Mesenchymal stem cell (in vitro differentiated cells and primary cell): ENCODE measurements around the gene HSP90AA1.
A peak's percentile ranks its signal among the peaks of the same experiment; 100 is the strongest.

Experiments used
- DNase-seq: peaks from one replicate; pipeline ENCODE4 v3.0.0-alpha.2; 2013
- H2AFZ ChIP-seq: one replicate; pipeline ENCODE4 v1.6.1; 2013; ENCODE audit warnings: low read depth, mild to moderate bottlenecking, control low read depth, inconsistent platforms, low read length, moderate library complexity
- H2AK5ac ChIP-seq: 2 replicates; pipeline ENCODE4 v1.6.1; 2013; ENCODE audit warnings: low read length, moderate library complexity, mild to moderate bottlenecking, inconsistent platforms; ENCODE audit not compliant: severe bottlenecking
- H2BK120ac ChIP-seq: one replicate; pipeline ENCODE4 v1.6.1; 2013; ENCODE audit warnings: low read depth, mild to moderate bottlenecking, inconsistent platforms, low read length, moderate library complexity
- H2BK12ac ChIP-seq, 2 experiments: one replicate each; pipeline ENCODE4 v1.6.1; 2013; ENCODE audit warnings: inconsistent platforms in 2 of 2, low read length in 2 of 2, mild to moderate bottlenecking in 2 of 2, moderate library complexity in 2 of 2, control low read depth in 1 of 2
- H2BK15ac ChIP-seq: one replicate; pipeline ENCODE4 v1.6.1; 2013; ENCODE audit warnings: mild to moderate bottlenecking, low read depth, inconsistent platforms; ENCODE audit not compliant: poor library complexity, severe bottlenecking
- H2BK5ac ChIP-seq: 2 replicates; pipeline ENCODE4 v1.6.1; 2013; ENCODE audit warnings: low read depth, mild to moderate bottlenecking, low read length, control low read depth, inconsistent platforms; ENCODE audit not compliant: poor library complexity, severe bottlenecking
- H3K14ac ChIP-seq, 2 experiments: one replicate each; pipeline ENCODE4 v1.6.1; 2013; ENCODE audit warnings: inconsistent platforms in 2 of 2, low read length in 2 of 2, control low read depth in 1 of 2, mild to moderate bottlenecking in 1 of 2, moderate library complexity in 1 of 2
- H3K18ac ChIP-seq, 2 experiments: one replicate each; pipeline ENCODE4 v1.6.1; 2013; ENCODE audit warnings: inconsistent platforms in 2 of 2, low read length in 2 of 2, control low read depth in 1 of 2, low read depth in 1 of 2, mild to moderate bottlenecking in 1 of 2
- H3K23ac ChIP-seq, 2 experiments: one replicate each; pipeline ENCODE4 v1.6.1; 2013; ENCODE audit warnings: inconsistent platforms in 2 of 2, low read length in 2 of 2, mild to moderate bottlenecking in 2 of 2, moderate library complexity in 2 of 2, control low read depth in 1 of 2
- H3K27ac ChIP-seq: 2 replicates; pipeline ENCODE4 v1.5.1; 2013; ENCODE audit warnings: mild to moderate bottlenecking, moderate library complexity, low read length, control low read depth, inconsistent platforms; ENCODE audit not compliant: poor library complexity, severe bottlenecking
- H3K27me3 ChIP-seq, 2 experiments: 2 replicates each; pipeline versions ENCODE4 v1.6.1 to v1.7.0; 2013; ENCODE audit warnings: low read length in 2 of 2, mild to moderate bottlenecking in 2 of 2, moderate library complexity in 2 of 2, control low read depth in 1 of 2, inconsistent platforms in 1 of 2; ENCODE audit not compliant: control insufficient read depth in 1 of 2, insufficient read depth in 1 of 2
- H3K36me3 ChIP-seq, 2 experiments: 2 replicates each; pipeline versions ENCODE4 v1.6.1 to v1.7.0; 2013; ENCODE audit warnings: low read length in 2 of 2, control low read depth in 1 of 2, inconsistent platforms in 1 of 2, low read depth in 1 of 2, mild to moderate bottlenecking in 1 of 2; ENCODE audit not compliant: insufficient read depth in 2 of 2, control insufficient read depth in 1 of 2
- H3K4ac ChIP-seq, 2 experiments: one replicate each; pipeline ENCODE4 v1.6.1; 2013; ENCODE audit warnings: inconsistent platforms in 2 of 2, low read length in 2 of 2, mild to moderate bottlenecking in 2 of 2, moderate library complexity in 2 of 2, control low read depth in 1 of 2, low read depth in 1 of 2
- H3K4me1 ChIP-seq: 2 replicates; pipeline ENCODE4 v1.6.1; 2013; ENCODE audit warnings: low read depth, low read length, control low read depth; ENCODE audit not compliant: control insufficient read depth, insufficient read depth
- H3K4me2 ChIP-seq: 2 replicates; pipeline ENCODE4 v1.6.1; 2013; ENCODE audit warnings: low read length, mild to moderate bottlenecking, inconsistent platforms; ENCODE audit not compliant: poor library complexity, severe bottlenecking
- H3K4me3 ChIP-seq, 2 experiments: 2 replicates each; pipeline versions ENCODE4 v1.5.1 to v1.7.0; 2013; ENCODE audit warnings: low read length in 2 of 2, mild to moderate bottlenecking in 2 of 2, control low read depth in 1 of 2, low read depth in 1 of 2; ENCODE audit not compliant: insufficient read depth in 1 of 2
- H3K79me1 ChIP-seq: replicated peaks from 2 replicates; pipeline ENCODE4 v1.6.1; 2013; ENCODE audit warnings: mild to moderate bottlenecking, control low read depth, low read length, inconsistent platforms; ENCODE audit not compliant: poor library complexity, severe bottlenecking
- H3K9ac ChIP-seq: 2 replicates; pipeline ENCODE4 v1.7.0; 2013; ENCODE audit warnings: mild to moderate bottlenecking, low read length, moderate library complexity
- H3K9me3 ChIP-seq: 2 replicates; pipeline ENCODE4 v1.7.0; 2013; ENCODE audit warnings: mild to moderate bottlenecking, low read length; ENCODE audit not compliant: control insufficient read depth
- H4K8ac ChIP-seq: one replicate; pipeline ENCODE4 v1.6.1; 2013; ENCODE audit warnings: inconsistent platforms, mild to moderate bottlenecking, low read length, moderate library complexity
- H4K91ac ChIP-seq: one replicate; pipeline ENCODE4 v1.6.1; 2013; ENCODE audit warnings: mild to moderate bottlenecking, low read length, inconsistent platforms
- WGBS: methylation state at CpG from one replicate; pipeline ENCODE4 v1.1.7; 2013; ENCODE audit warnings: mixed read lengths; 5-methylcytosine and 5-hydroxymethylcytosine counted together

The HSP90AA1 gene

DNA sequence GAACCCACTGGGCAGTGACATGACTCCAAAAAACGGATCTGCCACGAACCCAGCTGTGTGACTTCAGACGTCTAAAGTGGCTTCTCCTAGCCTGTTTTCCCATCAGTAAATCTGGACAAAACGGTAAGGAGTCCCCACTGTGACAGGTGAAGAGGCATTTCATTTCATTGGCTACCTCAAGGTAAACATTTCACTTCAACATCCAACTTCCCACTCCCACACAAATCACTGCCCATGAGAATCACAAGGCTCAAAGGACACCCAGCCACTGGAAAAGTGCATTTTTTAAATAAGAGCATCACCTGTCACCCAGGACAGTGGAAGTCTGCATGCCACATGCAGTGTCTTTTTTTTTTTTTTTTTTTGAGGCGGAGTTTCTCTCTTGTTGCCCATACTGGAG lies 27.9 kb downstream of the HSP90AA1 start:
- Histone ChIP-seq H2AFZ (no peak overlapping the region), H3K4ac (no peak overlapping the region), H2BK5ac (no peak overlapping the region), H3K79me1 (peaks cover 2% of the 10 kb centered on the region), H2BK15ac (no peak overlapping the region), H4K8ac (no peak overlapping the region), H3K14ac (no peak overlapping the region), H3K18ac (no peak overlapping the region), H3K4me2 (no peak overlapping the region), H4K91ac (no peak overlapping the region), H3K27me3 (no peaks in the 10 kb centered on the region), H2BK12ac (no peak overlapping the region), H3K36me3 (peaks cover 12 to 23% of the 10 kb centered on the region in 2 experiments), H3K9ac (no peak overlapping the region), H3K9me3 (no peaks in the 10 kb centered on the region), H3K23ac (no peak overlapping the region), H3K27ac (no peak overlapping the region), H3K4me1 (peaks cover 19% of the 10 kb centered on the region), H2AK5ac (no peak overlapping the region), H3K4me3 (no peak overlapping the region), H2BK120ac (no peak overlapping the region)
- WGBS, result 80% methylated on average over 4 of the region's 5 CpGs
- DNase-seq, result no peak

DNA sequence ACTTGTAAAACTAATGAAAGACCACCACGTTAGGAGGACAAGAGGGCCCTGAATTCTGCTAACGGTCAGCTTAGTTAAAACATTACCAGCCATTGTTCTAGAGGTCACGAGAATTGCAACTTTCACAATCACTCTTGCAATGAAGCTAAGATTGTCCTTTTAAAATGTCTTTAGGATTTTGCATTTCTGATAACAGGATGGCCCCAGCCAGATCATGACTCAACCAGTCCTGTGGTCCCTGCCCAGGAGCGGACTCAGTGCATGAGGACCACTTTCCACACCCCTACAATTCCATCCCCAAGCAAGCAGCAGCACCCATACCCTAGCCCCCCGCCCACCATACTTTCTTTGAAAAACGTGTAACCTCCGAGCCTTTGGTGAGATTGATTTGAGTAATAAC lies 28.7 kb downstream of the HSP90AA1 start:
- no peak overlapping the region for H3K4me2 ChIP-seq
- no peak overlapping the region for H2AFZ ChIP-seq
- H3K36me3 ChIP-seq, result peaks cover 15 to 30% of the 10 kb centered on the region in 2 experiments
- H4K8ac ChIP-seq, result no peak overlapping the region
- no peak overlapping the region for H3K18ac ChIP-seq
- no peak overlapping the region for H3K4ac ChIP-seq
- no peak overlapping the region for H2BK120ac ChIP-seq
- no peak overlapping the region for H4K91ac ChIP-seq
- H3K4me1 ChIP-seq, result peaks cover 15% of the 10 kb centered on the region
- peak overlapping the region; percentile 43 for H3K9ac ChIP-seq
- no peak overlapping the region for H2AK5ac ChIP-seq
- H3K27ac ChIP-seq, result no peak overlapping the region
- no peak overlapping the region for H2BK12ac ChIP-seq
- 91% methylated on average over 6 of the region's 7 CpGs for WGBS
- H3K23ac ChIP-seq, result peak overlapping the region in 1 of 2 experiments; percentile 87
- no peak overlapping the region for H2BK5ac ChIP-seq
- H3K14ac ChIP-seq, result no peak overlapping the region
- no peak for DNase-seq
- H3K79me1 ChIP-seq, result peaks cover 3% of the 10 kb centered on the region
- H3K9me3 ChIP-seq, result no peaks in the 10 kb centered on the region
- no peaks in the 10 kb centered on the region for H3K27me3 ChIP-seq
- no peak overlapping the region for H2BK15ac ChIP-seq
- H3K4me3 ChIP-seq, result no peak overlapping the region

DNA sequence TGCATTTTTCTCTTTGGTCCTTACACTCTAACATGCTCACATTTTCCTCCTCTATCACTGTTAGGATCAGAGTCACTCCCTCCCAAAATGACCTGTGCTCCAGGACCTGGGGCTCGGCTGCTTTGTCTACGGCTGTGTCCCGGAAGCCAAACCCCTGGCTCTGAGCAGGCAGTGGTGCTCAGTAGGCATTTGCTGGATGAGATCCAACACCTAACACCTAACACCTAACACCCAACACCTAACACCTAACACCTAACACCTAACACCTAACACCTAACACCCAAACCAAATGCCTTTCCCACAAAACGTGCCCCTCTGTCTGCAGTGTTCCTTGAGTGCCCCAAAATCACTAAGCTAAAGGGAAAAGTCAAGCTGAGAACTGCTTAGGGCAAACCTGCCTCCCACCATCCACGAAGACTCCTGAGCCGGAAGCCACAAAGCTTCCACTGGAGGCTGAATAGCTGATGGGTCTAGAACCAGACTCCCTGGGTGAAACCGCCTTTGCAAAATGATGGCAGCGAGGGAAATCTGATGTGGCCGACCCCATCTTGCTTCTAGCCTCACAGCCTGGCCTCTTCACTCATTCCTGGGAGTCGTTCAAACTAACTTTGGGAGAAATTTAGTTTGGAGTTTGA lies 29.2 kb downstream of the HSP90AA1 start:
- Histone ChIP-seq H3K27ac (no peak overlapping the region), H2BK15ac (no peak overlapping the region), H3K4me1 (peaks cover 15% of the 10 kb centered on the region), H4K8ac (peak overlapping the region; percentile 61), H3K4me2 (no peak overlapping the region), H2BK120ac (no peak overlapping the region), H3K14ac (no peak overlapping the region), H3K27me3 (no peaks in the 10 kb centered on the region), H3K18ac (no peak overlapping the region), H4K91ac (peak overlapping the region; percentile 97), H3K23ac (no peak overlapping the region), H2AFZ (no peak overlapping the region), H3K9ac (peak overlapping the region; percentile 43), H3K9me3 (no peaks in the 10 kb centered on the region), H3K4ac (no peak overlapping the region), H2BK5ac (no peak overlapping the region), H3K36me3 (peaks cover 19 to 34% of the 10 kb centered on the region in 2 experiments), H3K4me3 (no peak overlapping the region), H2BK12ac (no peak overlapping the region), H2AK5ac (no peak overlapping the region), H3K79me1 (peaks cover 3% of the 10 kb centered on the region)
- no peak for DNase-seq
- 55% methylated on average over 7 of the region's 10 CpGs for WGBS

DNA sequence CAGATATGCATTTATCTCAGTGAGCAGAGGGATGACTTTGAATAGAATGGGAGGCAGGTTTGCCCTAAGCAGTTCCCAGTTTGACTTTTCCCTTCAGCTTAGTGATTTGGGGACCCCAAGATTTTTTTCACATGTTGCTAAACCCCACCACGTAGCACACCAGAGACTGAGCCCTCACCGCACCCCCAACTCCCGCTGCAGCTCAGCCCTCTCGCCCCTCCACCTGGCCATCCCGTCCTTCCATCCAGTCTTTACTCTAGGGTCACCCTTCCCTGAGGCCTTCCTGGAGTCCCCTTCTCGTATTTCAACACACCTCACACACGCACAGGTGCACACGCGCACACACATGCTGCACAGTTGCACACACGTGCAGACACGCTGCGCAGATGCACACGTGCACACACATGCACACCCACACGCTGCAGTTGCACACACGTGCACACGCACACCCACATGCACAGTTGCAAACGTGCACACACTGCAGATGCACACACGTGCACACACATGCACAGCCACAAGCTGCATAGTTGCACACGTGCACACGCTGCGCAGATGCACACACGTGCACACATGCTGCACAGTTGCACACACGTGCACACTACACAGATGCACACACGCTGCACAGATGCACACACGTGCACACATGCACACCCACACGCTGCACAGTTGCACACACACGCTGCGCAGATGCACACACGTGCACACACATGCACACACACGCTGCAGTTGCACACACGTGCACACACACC lies 30.0 kb downstream of the HSP90AA1 start:
- no peak overlapping the region for H2BK120ac ChIP-seq
- no peak overlapping the region for H2AK5ac ChIP-seq
- WGBS, result 97% methylated on average over 31 of the region's 31 CpGs
- no peak for DNase-seq
- H2BK12ac ChIP-seq, result no peak overlapping the region
- H2BK15ac ChIP-seq, result no peak overlapping the region
- peaks cover 15% of the 10 kb centered on the region for H3K4me1 ChIP-seq
- H3K4me2 ChIP-seq, result no peak overlapping the region
- H3K23ac ChIP-seq, result no peak overlapping the region
- peak overlapping the region in 1 of 2 experiments; percentile 71 for H3K14ac ChIP-seq
- H3K27ac ChIP-seq, result no peak overlapping the region
- peak overlapping the region; percentile 61 for H4K8ac ChIP-seq
- H3K27me3 ChIP-seq, result no peaks in the 10 kb centered on the region
- peaks cover 3% of the 10 kb centered on the region for H3K79me1 ChIP-seq
- H3K18ac ChIP-seq, result peak overlapping the region in 1 of 2 experiments; percentile 23
- no peaks in the 10 kb centered on the region for H3K9me3 ChIP-seq
- no peak overlapping the region for H3K4ac ChIP-seq
- H4K91ac ChIP-seq, result peak overlapping the region; percentile 97
- H2BK5ac ChIP-seq, result no peak overlapping the region
- no peak overlapping the region for H3K9ac ChIP-seq
- H3K4me3 ChIP-seq, result peak overlapping the region in 1 of 2 experiments; percentile 11
- peaks cover 27 to 41% of the 10 kb centered on the region in 2 experiments for H3K36me3 ChIP-seq
- no peak overlapping the region for H2AFZ ChIP-seq
